ENCODE data around the gene SLC39A11. TPM values are rescaled to one million over a fixed set of nuclear protein-coding genes. Genes with fewer than 3 reads are reported as not detected.
"Not testable (repeated sequence)": the region's sequence is repeated elsewhere in the genome, so short reads cannot be mapped to it uniquely, and the experiment has no call there.

The SLC39A11 gene
- total RNA-seq, 1 donor from 2014 or later: 34.8 TPM

DNA sequence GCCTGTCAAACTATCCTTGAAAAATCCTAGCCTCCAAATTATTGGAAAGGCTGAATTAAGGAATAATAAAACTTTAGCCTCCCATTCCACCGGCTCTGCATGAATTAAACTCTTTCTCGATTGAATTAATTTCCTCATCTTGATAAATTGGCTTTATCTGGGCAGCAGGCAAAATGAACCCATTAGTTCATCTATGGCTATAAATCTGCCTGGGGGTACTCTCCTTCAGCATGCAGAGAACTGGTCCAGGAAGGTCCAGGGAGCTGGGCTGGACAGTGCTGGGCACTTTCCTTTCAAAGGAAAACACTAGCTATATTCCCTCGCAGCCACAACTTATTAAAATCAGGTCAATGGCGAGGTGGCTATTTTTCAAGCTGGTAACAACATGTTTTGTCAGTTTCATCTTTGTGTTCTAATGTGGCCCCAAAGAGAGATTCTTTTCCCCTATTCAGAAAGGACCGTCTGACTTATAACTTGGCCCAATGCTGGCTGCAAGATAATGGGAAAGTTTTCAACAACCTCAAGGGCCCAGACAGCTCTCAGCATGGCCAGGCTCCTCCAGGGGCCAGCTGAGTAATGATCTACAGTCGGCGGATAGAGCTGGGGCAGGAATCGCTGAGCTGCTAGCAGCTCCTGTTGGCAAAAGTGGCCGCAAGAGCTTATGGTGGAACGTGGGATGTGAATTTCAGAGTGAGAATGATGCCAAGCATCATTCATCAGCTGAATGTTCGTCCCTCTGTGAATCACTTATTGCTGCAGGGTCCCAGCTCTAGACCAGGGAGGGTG is 326.9 kb downstream of the SLC39A11 start:
- ATAC-seq (ENCODE audit: low read depth): no peak
- intact Hi-C loops (cut with micrococcal nuclease): no loop called here
- TF ChIP-seq CTCF (IDR thresholded peaks at IDR 0.05): no peak
- Mint-ChIP-seq H3K4me1 (no peaks in the 10 kb centered on the region), H3K36me3 (ENCODE audit: low read depth) (peaks cover 6% of the 10 kb centered on the region), H3K27ac (no peak overlapping the region), H3K27me3 (no peaks in the 10 kb centered on the region), H3K4me3 (no peak overlapping the region), H3K9me3 (peaks cover 2% of the 10 kb centered on the region)
- ChIA-PET CTCF (no interaction called here), POLR2A (no interaction called here)
- no peak for DNase-seq

GRCh38 chr17:72764632-72765041 is 327.9 kb downstream of the SLC39A11 start:
- POLR2A ChIA-PET: no interaction called here
- no peak overlapping the region for H3K27ac Mint-ChIP-seq
- H3K4me3 Mint-ChIP-seq: no peak overlapping the region
- no peaks in the 10 kb centered on the region for H3K36me3 Mint-ChIP-seq (ENCODE audit: low read depth)
- no peaks in the 10 kb centered on the region for H3K9me3 Mint-ChIP-seq
- H3K27me3 Mint-ChIP-seq: no peaks in the 10 kb centered on the region
- ATAC-seq (ENCODE audit: low read depth): no peak
- TF ChIP-seq CTCF (IDR thresholded peaks at IDR 0.05): no peak
- DNase-seq: no peak
- CTCF ChIA-PET: no interaction called here
- intact Hi-C loops (cut with micrococcal nuclease): no loop called here
- no peaks in the 10 kb centered on the region for H3K4me1 Mint-ChIP-seq

DNA sequence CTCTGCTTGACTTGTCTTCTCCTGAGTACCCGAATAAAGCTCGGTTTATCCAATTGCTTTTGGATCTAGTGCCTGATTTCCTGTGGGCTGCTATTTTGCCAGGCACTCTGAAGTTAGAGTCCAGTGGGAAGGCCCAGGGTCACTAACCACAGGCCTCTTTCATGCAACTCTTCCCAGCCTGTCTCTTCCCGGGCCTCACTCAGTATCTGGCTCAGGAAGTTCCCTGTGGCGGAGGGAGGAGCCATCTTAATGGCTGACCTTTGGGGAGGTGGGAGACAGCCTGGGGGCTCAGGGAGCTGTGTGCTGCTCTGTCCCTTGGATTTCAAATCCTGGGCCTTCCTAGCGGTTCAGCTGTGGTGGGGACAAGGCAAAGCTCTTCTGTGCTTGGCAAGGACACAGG is 328.5 kb downstream of the SLC39A11 start:
- no peak for DNase-seq
- Mint-ChIP-seq H3K9me3 (no peaks in the 10 kb centered on the region), H3K4me3 (no peak overlapping the region), H3K36me3 (ENCODE audit: low read depth) (no peaks in the 10 kb centered on the region), H3K27ac (no peak overlapping the region), H3K4me1 (no peaks in the 10 kb centered on the region), H3K27me3 (no peaks in the 10 kb centered on the region)
- ATAC-seq (ENCODE audit: low read depth): no peak
- no peak for TF ChIP-seq CTCF (IDR thresholded peaks at IDR 0.05)
- intact Hi-C loops (cut with micrococcal nuclease): no loop called here
- ChIA-PET POLR2A (no interaction called here), CTCF (no interaction called here)

- H3K27me3 Mint-ChIP-seq; H3K9me3 Mint-ChIP-seq; CTCF ChIA-PET; H3K4me3 Mint-ChIP-seq; H3K36me3 Mint-ChIP-seq (ENCODE audit: low read depth); ATAC-seq (ENCODE audit: low read depth); DNase-seq; H3K27ac Mint-ChIP-seq; H3K4me1 Mint-ChIP-seq; intact Hi-C loops (cut with micrococcal nuclease); POLR2A ChIA-PET: not testable (repeated sequence)
Measured at GRCh38 chr17:72761893-72762575, 330.5 kb downstream of the SLC39A11 start.

DNA sequence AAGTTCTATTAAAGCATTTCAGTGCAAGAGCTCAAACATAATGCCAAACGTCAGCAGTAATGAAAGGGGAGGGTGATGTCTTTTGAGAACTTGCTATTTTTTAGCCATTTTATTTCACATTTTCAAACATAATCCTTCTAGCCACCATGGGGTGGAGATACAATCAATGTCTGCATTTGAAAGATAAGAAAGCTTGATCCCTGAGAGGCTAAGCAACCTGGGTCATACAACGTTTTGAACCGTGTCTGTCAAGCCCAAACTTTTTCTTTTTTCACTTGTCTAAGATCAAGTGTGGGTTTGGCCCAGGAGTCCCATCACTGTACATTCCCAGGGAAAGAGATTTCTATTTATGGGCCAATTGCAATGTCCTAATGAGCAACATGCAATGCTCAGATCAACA is 331.1 kb downstream of the SLC39A11 start:
- H3K9me3 Mint-ChIP-seq: peaks cover 3% of the 10 kb centered on the region
- no peak overlapping the region for H3K27ac Mint-ChIP-seq
- H3K27me3 Mint-ChIP-seq: no peaks in the 10 kb centered on the region
- no peak overlapping the region for H3K4me3 Mint-ChIP-seq
- TF ChIP-seq CTCF (IDR thresholded peaks at IDR 0.05): no peak
- no peaks in the 10 kb centered on the region for H3K4me1 Mint-ChIP-seq
- POLR2A ChIA-PET: no interaction called here
- DNase-seq: no peak
- peaks cover 9% of the 10 kb centered on the region for H3K36me3 Mint-ChIP-seq (ENCODE audit: low read depth)
- CTCF ChIA-PET: no interaction called here
- no peak for ATAC-seq (ENCODE audit: low read depth)
- intact Hi-C loops (cut with micrococcal nuclease): no loop called here
